ENCODE data around the gene POU6F2. TPM values are rescaled to one million over a fixed set of nuclear protein-coding genes. Genes with fewer than 3 reads are reported as not detected.

The POU6F2 gene
- polyA plus RNA-seq, 2 of the 4 experiments (the other 2 are of a cell fraction): not detected

DNA sequence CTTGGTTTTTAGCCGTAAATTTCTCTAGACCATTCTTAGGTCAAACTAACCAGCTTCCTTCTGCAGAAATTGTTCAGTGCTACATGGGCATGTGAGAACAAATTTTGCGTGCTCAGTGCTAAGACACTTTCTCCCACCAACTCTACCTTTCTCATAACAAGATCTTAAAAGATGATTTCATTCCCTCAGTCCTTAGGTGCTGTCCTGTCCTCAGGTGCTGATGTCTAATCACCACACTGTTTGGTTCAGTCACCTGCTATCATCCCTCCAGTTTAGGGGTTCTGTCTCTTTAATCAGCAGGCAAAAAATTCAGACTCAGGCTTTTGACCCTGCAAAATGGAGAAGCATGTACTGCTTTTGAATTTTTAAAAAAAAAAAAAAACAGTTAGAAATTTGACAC, 361.0 kb downstream of the POU6F2 start:
- WGBS (ENCODE audit: missing lambda C conversion rate): 10% methylated on average over 2 of the region's 2 CpGs
- no peak overlapping the region for H3K27ac ChIP-seq

DNA sequence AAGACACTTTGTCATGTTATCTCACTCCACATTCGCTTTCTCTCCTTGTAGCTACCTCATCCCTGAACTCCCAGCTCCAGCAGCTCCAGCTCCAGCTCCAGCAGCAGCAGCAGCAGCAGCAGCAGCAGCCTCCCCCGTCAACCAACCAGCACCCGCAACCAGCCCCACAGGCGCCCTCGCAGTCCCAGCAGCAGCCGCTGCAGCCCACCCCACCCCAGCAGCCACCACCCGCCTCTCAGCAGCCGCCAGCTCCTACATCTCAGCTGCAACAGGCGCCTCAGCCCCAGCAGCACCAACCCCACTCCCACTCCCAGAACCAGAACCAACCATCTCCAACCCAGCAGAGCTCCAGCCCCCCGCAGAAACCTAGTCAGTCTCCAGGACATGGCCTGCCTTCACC, 361.9 kb downstream of the POU6F2 start:
- H3K4me3 ChIP-seq: no peak overlapping the region
- no peak overlapping the region for H3K4me2 ChIP-seq
- H3K27ac ChIP-seq: no peak overlapping the region
- ChIA-PET CTCF (no interaction called here), POLR2A (no interaction called here)
- FAIRE-seq: no peak
- TF ChIP-seq, protein P1, sequence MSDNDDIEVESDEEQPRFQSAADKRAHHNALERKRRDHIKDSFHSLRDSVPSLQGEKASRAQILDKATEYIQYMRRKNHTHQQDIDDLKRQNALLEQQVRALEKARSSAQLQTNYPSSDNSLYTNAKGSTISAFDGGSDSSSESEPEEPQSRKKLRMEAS (IDR thresholded peaks at IDR 0.05): no peak
- no peak for TF ChIP-seq NFE2L2 (conservative IDR thresholded peaks at IDR 0.05; ENCODE audit: low read length)
- TF ChIP-seq, protein P2, sequence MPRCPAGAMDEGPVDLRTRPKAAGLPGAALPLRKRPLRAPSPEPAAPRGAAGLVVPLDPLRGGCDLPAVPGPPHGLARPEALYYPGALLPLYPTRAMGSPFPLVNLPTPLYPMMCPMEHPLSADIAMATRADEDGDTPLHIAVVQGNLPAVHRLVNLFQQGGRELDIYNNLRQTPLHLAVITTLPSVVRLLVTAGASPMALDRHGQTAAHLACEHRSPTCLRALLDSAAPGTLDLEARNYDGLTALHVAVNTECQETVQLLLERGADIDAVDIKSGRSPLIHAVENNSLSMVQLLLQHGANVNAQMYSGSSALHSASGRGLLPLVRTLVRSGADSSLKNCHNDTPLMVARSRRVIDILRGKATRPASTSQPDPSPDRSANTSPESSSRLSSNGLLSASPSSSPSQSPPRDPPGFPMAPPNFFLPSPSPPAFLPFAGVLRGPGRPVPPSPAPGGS (IDR thresholded peaks at IDR 0.05): no peak
- no peak for TF ChIP-seq RAD21 (conservative IDR thresholded peaks at IDR 0.05 in 1 of 2, IDR thresholded peaks at IDR 0.05 in 1 of 2)
- TF ChIP-seq CHD4 (IDR thresholded peaks at IDR 0.05; ENCODE audit: borderline replicate concordance): no peak
- DNase-seq (ENCODE audit: low read depth in 1 of 2, low spot score in 1 of 2): no peak
- H3K9me3 ChIP-seq: no peaks in the 10 kb centered on the region
- no peaks in the 10 kb centered on the region for H3K4me1 ChIP-seq
- no peak for ATAC-seq
- 19% methylated on average over 7 of the region's 10 CpGs for WGBS (ENCODE audit: missing lambda C conversion rate)

More for the DNA sequence above, 361.0 kb downstream of the POU6F2 start:
- POLR2A ChIA-PET: no interaction called here
- Histone ChIP-seq H3K9me3 (no peaks in the 10 kb centered on the region), H3K4me1 (no peaks in the 10 kb centered on the region), H3K4me2 (no peak overlapping the region), H3K4me3 (no peak overlapping the region)
- ATAC-seq: no peak
- CTCF ChIA-PET: no interaction called here
- no peak for FAIRE-seq
- TF ChIP-seq HEYL (CRISPR knock-in tag; IDR thresholded peaks at IDR 0.05) (no peak), RNF2 (IDR thresholded peaks at IDR 0.05; ENCODE audit: borderline replicate concordance, low read depth) (no peak)
- TF ChIP-seq, protein P3, sequence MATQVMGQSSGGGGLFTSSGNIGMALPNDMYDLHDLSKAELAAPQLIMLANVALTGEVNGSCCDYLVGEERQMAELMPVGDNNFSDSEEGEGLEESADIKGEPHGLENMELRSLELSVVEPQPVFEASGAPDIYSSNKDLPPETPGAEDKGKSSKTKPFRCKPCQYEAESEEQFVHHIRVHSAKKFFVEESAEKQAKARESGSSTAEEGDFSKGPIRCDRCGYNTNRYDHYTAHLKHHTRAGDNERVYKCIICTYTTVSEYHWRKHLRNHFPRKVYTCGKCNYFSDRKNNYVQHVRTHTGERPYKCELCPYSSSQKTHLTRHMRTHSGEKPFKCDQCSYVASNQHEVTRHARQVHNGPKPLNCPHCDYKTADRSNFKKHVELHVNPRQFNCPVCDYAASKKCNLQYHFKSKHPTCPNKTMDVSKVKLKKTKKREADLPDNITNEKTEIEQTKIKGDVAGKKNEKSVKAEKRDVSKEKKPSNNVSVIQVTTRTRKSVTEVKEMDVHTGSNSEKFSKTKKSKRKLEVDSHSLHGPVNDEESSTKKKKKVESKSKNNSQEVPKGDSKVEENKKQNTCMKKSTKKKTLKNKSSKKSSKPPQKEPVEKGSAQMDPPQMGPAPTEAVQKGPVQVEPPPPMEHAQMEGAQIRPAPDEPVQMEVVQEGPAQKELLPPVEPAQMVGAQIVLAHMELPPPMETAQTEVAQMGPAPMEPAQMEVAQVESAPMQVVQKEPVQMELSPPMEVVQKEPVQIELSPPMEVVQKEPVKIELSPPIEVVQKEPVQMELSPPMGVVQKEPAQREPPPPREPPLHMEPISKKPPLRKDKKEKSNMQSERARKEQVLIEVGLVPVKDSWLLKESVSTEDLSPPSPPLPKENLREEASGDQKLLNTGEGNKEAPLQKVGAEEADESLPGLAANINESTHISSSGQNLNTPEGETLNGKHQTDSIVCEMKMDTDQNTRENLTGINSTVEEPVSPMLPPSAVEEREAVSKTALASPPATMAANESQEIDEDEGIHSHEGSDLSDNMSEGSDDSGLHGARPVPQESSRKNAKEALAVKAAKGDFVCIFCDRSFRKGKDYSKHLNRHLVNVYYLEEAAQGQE (IDR thresholded peaks at IDR 0.05): peak; percentile 55; the same call in 1 of the 2 replicates
- TF ChIP-seq, protein P1 (IDR thresholded peaks at IDR 0.05): no peak
- no peak for DNase-seq (ENCODE audit: low read depth in 1 of 2, low spot score in 1 of 2)

DNA sequence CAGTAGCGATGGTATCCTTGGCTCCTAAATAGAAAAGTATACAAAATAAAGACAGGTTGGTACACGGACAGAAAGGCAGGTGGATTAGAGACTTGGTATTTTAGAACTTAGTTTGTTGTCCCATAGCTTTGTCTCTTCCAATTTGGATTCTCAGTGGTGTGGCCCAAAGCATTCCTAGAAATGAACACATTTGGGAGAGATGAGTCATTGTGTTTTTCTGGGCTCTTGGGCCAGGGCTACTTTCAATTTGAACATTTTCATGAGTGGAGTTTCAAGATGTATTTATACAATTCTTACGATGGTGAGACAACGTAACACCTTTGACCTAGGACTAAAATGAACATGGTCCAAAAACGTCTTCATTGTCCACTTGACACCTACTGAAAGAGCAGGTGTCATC, 363.4 kb downstream of the POU6F2 start:
- Histone ChIP-seq H3K4me2 (no peak overlapping the region), H3K4me1 (no peaks in the 10 kb centered on the region), H3K27ac (no peak overlapping the region), H3K9me3 (no peaks in the 10 kb centered on the region), H3K4me3 (no peak overlapping the region)
- no peak for ATAC-seq
- ChIA-PET CTCF (no interaction called here), POLR2A (no interaction called here)
- no peak for DNase-seq (ENCODE audit: low read depth in 1 of 2, low spot score in 1 of 2)
- TF ChIP-seq HOXB13 (CRISPR knock-in tag; IDR thresholded peaks at IDR 0.05; ENCODE audit: low read depth) (no peak), RFX5 (IDR thresholded peaks at IDR 0.05) (no peak), ZNF302 (CRISPR knock-in tag; IDR thresholded peaks at IDR 0.05) (no peak), HEYL (CRISPR knock-in tag; IDR thresholded peaks at IDR 0.05) (no peak), ESRRA (IDR thresholded peaks at IDR 0.05; ENCODE audit: borderline replicate concordance, low read length) (no peak), HDAC2 (IDR thresholded peaks at IDR 0.05) (no peak), CHD4 (IDR thresholded peaks at IDR 0.05; ENCODE audit: borderline replicate concordance) (no peak), MYC (IDR thresholded peaks at IDR 0.05; ENCODE audit: borderline replicate concordance, low read length) (no peak), HOXA7 (CRISPR knock-in tag; IDR thresholded peaks at IDR 0.05) (no peak)
- TF ChIP-seq, protein P4, sequence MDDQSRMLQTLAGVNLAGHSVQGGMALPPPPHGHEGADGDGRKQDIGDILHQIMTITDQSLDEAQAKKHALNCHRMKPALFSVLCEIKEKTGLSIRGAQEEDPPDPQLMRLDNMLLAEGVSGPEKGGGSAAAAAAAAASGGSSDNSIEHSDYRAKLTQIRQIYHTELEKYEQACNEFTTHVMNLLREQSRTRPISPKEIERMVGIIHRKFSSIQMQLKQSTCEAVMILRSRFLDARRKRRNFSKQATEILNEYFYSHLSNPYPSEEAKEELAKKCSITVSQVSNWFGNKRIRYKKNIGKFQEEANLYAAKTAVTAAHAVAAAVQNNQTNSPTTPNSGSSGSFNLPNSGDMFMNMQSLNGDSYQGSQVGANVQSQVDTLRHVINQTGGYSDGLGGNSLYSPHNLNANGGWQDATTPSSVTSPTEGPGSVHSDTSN (IDR thresholded peaks at IDR 0.05): no peak
- FAIRE-seq: no peak
- 35% methylated on average over 5 of the region's 5 CpGs for WGBS (ENCODE audit: missing lambda C conversion rate)
